Mucosa of stomach (tissue), 1 donor: ENCODE data around the gene DHX29.
A peak's percentile ranks its signal among the peaks of the same experiment; 100 is the strongest.

ENCODE experiments used
- H3K27me3 ChIP-seq: one replicate; pipeline ENCODE4 v1.7.0; 2013; ENCODE audit warnings: mild to moderate bottlenecking, low read length; ENCODE audit not compliant: control insufficient read depth, insufficient read depth
- H3K36me3 ChIP-seq: one replicate; pipeline ENCODE4 v1.7.0; 2013; ENCODE audit warnings: low read length; ENCODE audit not compliant: control insufficient read depth, insufficient read depth
- H3K4me1 ChIP-seq: one replicate; pipeline ENCODE4 v1.7.0; 2013; ENCODE audit warnings: mild to moderate bottlenecking, low read length; ENCODE audit not compliant: control insufficient read depth, insufficient read depth
- H3K4me3 ChIP-seq: one replicate; pipeline ENCODE4 v1.7.0; 2013; ENCODE audit warnings: low read length
- H3K9ac ChIP-seq: one replicate; pipeline ENCODE4 v1.7.0; 2013; ENCODE audit warnings: mild to moderate bottlenecking, low read length, moderate library complexity
- H3K9me3 ChIP-seq: one replicate; pipeline ENCODE4 v1.7.0; 2013; ENCODE audit warnings: mild to moderate bottlenecking, low read length, moderate library complexity; ENCODE audit not compliant: control insufficient read depth
- donor health status: Pancreatic carcinoma.

Gene DHX29

DNA sequence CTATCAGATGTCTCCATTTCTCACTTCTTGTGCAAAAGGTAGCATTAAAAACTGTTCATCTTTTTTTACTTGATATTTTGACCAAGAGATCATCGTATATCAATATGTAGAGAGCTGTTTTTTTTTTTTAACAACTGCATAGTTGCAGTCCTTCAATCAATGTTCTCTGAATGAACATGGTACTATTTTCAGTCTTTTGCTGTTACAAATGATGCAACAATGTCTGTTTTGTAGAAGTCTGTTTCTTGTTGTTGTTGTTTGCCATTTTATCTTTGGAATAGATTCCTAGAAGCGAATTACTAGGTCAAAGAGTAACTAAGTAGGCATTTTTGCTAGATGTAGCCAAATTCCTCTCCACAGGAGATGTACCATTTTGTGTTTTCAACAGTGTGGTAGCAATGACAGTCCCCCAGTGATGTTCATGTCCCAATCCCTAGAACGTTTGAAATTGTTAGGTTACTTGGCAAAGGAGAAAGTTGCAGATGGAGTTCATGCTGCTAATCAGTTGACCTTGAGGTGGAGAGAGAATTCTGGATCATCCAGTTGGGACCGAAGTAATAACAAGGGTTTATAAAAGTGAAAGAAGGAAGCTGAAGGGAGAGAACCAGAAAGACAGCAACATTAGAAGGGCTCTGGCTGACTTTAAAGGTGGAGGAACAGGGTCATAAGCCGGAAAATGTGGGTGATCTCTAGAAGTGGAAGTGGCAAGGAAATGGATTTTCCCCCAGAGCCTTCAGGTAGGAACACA is 6.5 kb upstream of the DHX29 start:
- Histone ChIP-seq H3K27me3 (no peaks in the 10 kb centered on the region), H3K9ac (no peak overlapping the region), H3K9me3 (no peaks in the 10 kb centered on the region), H3K4me3 (no peak overlapping the region), H3K4me1 (peaks cover 7% of the 10 kb centered on the region), H3K36me3 (no peaks in the 10 kb centered on the region)

DNA sequence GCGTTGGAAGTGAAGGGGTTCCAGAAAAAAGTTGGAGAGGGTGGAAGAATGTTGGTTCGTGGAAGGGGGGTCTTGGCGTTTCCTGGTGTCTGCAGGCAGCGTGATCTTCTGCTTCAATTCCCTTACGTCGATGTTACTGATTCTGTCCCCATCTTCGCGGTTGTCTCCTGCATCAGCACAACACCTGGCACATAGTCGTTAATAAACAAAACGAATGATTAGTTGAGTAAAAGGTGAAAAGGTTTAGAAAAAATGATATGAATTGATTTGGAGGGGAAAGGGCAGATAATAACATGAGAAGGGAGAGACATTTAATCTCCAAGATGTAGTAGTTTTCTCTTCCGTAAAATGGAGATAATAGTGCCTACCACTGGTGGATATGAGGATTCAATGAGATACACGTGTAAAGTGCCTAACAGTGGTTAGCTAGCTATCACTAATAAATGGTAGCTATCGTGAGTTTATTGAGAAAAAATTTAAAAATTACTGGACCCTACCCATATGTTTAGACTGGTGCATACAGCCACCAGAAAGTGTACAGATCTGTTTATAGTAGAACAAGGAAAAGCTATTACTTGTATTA is 851 bp upstream of the DHX29 start:
- H3K27me3 ChIP-seq: no peaks in the 10 kb centered on the region
- H3K9ac ChIP-seq: peak overlapping the region; percentile 87
- H3K4me3 ChIP-seq: peak overlapping the region; percentile 66
- peaks cover 24% of the 10 kb centered on the region for H3K4me1 ChIP-seq
- H3K36me3 ChIP-seq: no peaks in the 10 kb centered on the region
- H3K9me3 ChIP-seq: no peaks in the 10 kb centered on the region

DNA sequence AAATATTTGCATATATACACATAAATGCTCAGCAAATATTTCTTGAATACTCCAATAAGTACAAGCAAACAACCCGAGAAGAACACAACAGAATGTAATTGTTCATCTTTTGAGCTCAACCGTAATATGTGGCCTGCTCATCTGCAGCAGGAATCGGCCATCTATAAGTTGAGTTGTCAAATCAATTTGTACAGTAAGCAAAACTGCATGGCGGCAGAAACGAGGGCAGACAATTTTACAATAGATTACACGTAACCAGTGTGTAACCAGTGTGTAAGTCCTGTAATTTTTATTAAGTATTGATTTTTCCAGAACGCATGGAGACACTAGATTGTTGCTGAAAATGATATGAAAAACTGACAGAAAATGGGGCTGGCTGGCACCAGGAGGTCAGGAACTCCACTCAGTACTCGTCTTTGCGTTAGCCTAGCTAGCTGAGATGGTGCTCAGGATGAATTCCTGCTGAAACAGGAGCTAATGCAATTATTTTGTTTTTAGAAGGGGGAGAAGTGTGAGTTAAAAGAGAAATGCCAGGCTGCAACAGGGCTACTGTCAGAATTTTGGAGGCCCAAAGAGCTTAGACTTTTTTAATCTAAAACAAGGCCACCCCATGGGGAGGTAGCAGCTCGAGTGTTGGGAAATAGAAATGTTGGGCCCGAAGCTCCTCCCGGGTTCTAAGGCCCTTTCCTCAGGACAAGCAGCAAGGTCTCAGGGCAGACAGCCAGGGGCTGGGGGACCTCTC is 682 bp downstream of the DHX29 start:
- no peaks in the 10 kb centered on the region for H3K27me3 ChIP-seq
- peak overlapping the region; percentile 87 for H3K9ac ChIP-seq
- peaks cover 24% of the 10 kb centered on the region for H3K4me1 ChIP-seq
- H3K36me3 ChIP-seq: no peaks in the 10 kb centered on the region
- peak overlapping the region; percentile 66 for H3K4me3 ChIP-seq
- no peaks in the 10 kb centered on the region for H3K9me3 ChIP-seq

DNA sequence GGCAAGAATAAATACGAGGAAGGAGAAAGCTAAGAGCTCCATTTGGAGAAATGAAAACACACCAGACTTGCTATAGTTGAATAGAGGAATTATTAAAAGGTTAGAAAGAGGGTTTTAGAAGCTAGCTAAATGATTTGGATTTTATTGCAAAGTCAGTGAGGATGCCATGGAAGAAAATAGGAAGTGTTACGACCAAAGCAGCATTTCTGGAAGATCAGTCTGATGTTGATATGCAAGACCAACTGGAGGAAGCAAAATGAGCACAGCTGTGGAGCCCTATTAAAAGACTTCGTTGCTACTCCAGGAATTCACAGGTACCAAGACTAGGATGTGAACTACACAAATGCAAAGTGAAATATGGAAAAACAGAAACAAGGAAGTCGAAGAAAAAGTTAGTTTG is 2.1 kb downstream of the DHX29 start:
- Histone ChIP-seq H3K9ac (no peak overlapping the region), H3K36me3 (peaks cover 5% of the 10 kb centered on the region), H3K27me3 (no peaks in the 10 kb centered on the region), H3K4me1 (peaks cover 24% of the 10 kb centered on the region), H3K9me3 (no peaks in the 10 kb centered on the region), H3K4me3 (no peak overlapping the region)

DNA sequence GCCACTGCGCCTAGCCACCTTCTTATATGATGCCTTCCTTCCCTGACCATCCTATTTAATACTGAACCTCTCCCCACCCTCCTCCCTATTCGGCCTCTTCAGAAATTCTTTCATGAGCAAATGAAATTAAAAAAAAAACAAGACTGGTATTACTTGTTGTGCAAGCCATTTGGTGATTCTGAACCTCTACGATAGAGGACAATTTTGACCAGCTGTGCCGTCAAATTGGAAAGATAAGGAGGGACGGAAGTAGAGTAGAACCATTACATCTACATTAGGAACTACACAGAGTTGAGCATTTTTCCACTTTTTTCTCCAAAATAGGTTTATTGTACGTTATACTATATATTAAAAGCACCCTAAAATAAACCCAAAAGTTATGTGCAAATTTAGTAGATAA is 2.9 kb downstream of the DHX29 start:
- Histone ChIP-seq H3K27me3 (no peaks in the 10 kb centered on the region), H3K4me1 (peaks cover 22% of the 10 kb centered on the region), H3K4me3 (no peak overlapping the region)

DNA sequence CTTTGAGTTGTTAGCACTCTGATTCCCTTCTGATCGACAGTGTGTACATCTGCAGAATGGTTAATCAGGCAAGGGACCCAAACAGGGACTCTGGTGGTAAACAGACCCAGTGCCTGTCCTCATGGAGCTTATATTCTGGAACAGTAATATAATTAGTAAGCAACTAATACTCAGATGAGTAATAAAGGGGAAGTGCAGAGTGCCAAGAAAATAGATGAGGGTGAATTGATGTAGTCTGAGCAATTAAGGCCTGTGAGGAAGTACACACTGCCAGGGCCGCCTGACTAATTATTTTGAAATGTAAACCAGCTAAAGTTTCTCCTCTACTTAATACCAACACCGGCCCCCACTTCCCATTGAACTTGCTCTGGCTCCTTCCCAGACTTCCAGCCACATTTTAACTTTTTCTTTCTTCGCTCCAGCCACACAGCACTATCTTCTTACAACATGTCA is 4.2 kb downstream of the DHX29 start:
- no peaks in the 10 kb centered on the region for H3K27me3 ChIP-seq
- H3K36me3 ChIP-seq: peaks cover 5% of the 10 kb centered on the region
- H3K4me1 ChIP-seq: peaks cover 16% of the 10 kb centered on the region
- H3K9ac ChIP-seq: peak overlapping the region; percentile 1
- no peak overlapping the region for H3K4me3 ChIP-seq
- no peaks in the 10 kb centered on the region for H3K9me3 ChIP-seq

More for the DNA sequence above, 2.9 kb downstream of the DHX29 start:
- Histone ChIP-seq H3K36me3 (peaks cover 5% of the 10 kb centered on the region), H3K9ac (no peak overlapping the region), H3K9me3 (no peaks in the 10 kb centered on the region)

DNA sequence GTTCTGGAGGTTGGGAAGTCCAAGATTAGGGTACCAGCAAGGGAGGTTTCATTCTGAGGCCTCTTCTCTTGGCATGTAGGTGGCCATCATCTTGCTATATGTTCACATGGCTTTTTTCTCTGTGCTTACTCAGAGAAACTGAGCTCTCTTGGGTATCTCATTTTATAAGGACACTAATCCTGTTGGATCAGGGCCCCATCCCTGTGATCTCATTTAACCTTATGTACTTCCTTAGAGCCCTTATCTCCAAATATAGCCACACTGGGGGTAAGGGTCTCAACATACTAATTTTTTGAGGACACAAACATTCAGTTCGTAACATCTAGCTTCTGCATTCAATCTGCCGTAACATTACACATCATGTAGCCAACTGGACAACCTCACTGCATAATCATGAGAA is 6.6 kb downstream of the DHX29 start:
- Histone ChIP-seq H3K4me3 (no peak overlapping the region), H3K4me1 (peaks cover 9% of the 10 kb centered on the region), H3K27me3 (no peaks in the 10 kb centered on the region), H3K36me3 (peaks cover 5% of the 10 kb centered on the region), H3K9ac (no peak overlapping the region), H3K9me3 (no peaks in the 10 kb centered on the region)

DNA sequence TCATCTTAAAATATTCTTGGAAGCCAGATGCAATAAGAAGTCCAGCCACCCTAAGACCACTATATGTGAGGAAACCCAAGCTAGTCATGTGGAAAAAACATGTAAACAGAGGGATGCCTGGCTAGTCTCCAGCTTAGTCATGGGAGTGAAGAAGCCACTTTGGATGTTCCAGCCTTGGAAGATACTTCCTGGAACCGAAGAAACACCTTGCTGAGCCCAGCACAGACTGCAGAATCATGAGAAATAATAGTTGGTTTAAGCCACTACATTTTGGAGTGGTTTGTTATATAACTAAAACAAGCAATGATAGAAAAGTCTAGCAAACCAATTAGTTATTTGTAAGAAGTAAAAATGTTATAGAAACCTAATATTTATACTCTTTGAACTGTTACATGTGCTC is 12.6 kb downstream of the DHX29 start:
- Histone ChIP-seq H3K9ac (no peak overlapping the region), H3K4me3 (no peak overlapping the region), H3K4me1 (no peaks in the 10 kb centered on the region), H3K9me3 (no peaks in the 10 kb centered on the region), H3K27me3 (no peaks in the 10 kb centered on the region), H3K36me3 (peaks cover 5% of the 10 kb centered on the region)

DNA sequence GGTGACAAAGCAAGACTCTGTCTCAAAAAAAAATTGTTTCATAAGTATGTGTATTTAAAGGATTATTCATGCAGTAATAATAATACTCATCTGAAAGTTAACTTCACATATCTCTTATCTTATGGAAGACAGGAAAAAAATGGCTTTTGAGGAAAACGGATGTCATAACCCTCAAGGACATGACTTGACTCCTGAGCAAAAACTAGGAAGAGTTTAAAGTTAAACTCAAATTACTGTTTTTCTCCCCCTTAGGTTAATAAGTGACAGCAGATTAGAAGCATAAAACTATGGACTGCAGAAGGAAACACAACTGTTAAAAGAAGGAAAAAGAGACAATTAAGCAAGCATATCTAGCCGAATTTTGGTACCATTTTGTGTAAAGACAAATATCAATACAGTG is 16.5 kb downstream of the DHX29 start:
- Histone ChIP-seq H3K27me3 (no peaks in the 10 kb centered on the region), H3K4me3 (no peak overlapping the region), H3K4me1 (peaks cover 5% of the 10 kb centered on the region), H3K36me3 (peaks cover 5% of the 10 kb centered on the region), H3K9me3 (no peaks in the 10 kb centered on the region), H3K9ac (no peak overlapping the region)

DNA sequence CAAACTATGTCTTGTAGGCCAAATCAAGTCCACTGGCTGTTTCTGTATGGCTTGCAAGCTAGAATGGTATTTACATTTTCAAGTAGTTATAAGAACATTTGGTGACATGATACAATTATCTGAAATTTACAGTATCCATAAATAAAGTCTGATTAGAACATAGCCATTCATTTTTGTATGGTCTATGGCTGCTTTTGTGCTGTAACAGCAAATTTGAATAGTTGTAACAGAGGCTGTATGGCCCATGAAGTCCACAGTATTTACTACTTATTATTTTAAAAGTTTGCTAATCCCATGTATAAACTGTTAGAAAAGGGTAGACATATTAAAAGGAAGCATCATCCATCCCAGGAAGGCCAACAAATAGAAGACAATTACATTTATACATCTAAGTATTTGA is 17.7 kb downstream of the DHX29 start:
- Histone ChIP-seq H3K4me3 (no peak overlapping the region), H3K27me3 (no peaks in the 10 kb centered on the region), H3K4me1 (peaks cover 5% of the 10 kb centered on the region), H3K9ac (no peak overlapping the region), H3K36me3 (peaks cover 5% of the 10 kb centered on the region), H3K9me3 (no peaks in the 10 kb centered on the region)

DNA sequence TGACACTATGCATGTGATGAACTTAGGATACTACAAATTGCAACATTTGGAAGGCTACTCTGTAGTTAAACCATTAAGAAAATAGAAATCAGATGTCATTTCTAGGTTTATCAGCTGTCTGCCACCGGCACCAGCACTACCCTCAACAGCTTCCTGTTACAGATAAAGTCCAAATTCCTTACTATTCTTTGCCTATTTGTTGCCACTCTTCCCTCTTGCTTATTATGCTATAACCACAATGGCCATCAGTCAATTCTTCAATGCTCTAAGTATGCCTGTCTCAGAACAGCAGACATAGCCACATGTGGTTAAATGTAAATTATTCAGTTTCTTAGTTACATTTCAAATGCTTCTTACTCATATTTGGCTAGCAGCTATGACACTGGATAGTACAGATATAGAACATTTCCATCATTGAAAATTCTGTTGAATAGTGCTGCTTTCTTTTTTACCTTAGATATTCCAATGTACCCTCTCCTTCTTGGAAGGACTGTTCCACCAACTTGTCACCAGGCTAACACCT is 21.0 kb downstream of the DHX29 start:
- H3K27me3 ChIP-seq: no peaks in the 10 kb centered on the region
- H3K9ac ChIP-seq: no peak overlapping the region
- no peak overlapping the region for H3K4me3 ChIP-seq
- H3K36me3 ChIP-seq: peaks cover under 1% of the 10 kb centered on the region
- H3K4me1 ChIP-seq: peaks cover 5% of the 10 kb centered on the region
- no peaks in the 10 kb centered on the region for H3K9me3 ChIP-seq

DNA sequence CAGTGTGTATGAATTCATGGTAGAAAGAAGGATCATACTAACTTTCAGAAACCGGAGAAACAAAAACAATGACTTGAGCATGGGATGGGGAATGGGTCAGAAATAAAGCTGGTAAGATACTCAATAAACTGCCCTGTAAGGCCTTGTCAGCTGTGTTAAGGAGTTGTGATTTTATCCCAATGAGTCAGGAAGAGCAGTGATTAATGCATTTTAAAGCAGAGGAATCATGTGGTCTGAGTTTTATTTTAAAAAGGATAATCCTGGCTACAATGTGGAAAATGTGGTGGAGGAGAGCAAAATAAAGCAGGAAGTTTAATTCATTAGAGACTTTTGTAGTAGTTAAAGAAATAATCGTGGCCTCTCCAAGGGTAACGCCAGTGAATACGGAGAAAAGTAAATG is 28.7 kb downstream of the DHX29 start:
- H3K27me3 ChIP-seq: no peaks in the 10 kb centered on the region
- peaks cover 7% of the 10 kb centered on the region for H3K36me3 ChIP-seq
- H3K4me1 ChIP-seq: no peaks in the 10 kb centered on the region
- no peak overlapping the region for H3K4me3 ChIP-seq
- H3K9ac ChIP-seq: no peak overlapping the region
- no peaks in the 10 kb centered on the region for H3K9me3 ChIP-seq
